H1 (cell line): Measurements from ENCODE around the gene CLCNKB. TPM values are rescaled to one million over a fixed set of nuclear protein-coding genes. Genes with fewer than 3 reads are reported as not detected.

Experiments used
- CTCF ChIA-PET: fragments of 300-600 bp; sonication (Branson Sonifier 250); formaldehyde crosslinking; loops from one replicate; lab custom pipeline; 2021; ENCODE audit not compliant: partially characterized antibody; lab: Charles Lee
- POLR2A ChIA-PET: fragments of 300-600 bp; sonication (Branson Sonifier 250); formaldehyde crosslinking; loops from one replicate; lab custom pipeline; 2021; ENCODE audit warnings: inconsistent platforms; ENCODE audit not compliant: partially characterized antibody; lab: Charles Lee
- DNase-seq, 2 experiments: peaks; one replicate each; pipeline versions ENCODE4 v3.0.0 to v3.0.0-alpha.2; 2010 to 2022; ENCODE audit warnings: low spot score in 2 of 2, low read depth in 1 of 2, mixed read lengths in 1 of 2
- FAIRE-seq: peaks from 2 replicates; lab custom pipeline; 2011; peaks lifted over from hg19 to GRCh38; lab: Jason Lieb, UNC
- H2AFZ ChIP-seq: 2 replicates; pipeline ENCODE4 v1.8.1; 2012; ENCODE audit warnings: low read length, inconsistent platforms
- H2AK5ac ChIP-seq: 2 replicates; pipeline ENCODE4 v1.6.1; 2013; ENCODE audit warnings: low read depth, low read length
- H2BK120ac ChIP-seq: replicated peaks from 2 replicates; pipeline ENCODE3; 2013; ENCODE audit warnings: low read depth, low read length, inconsistent platforms
- H2BK12ac ChIP-seq: 2 replicates; pipeline ENCODE4 v1.6.1; 2013; ENCODE audit warnings: low read depth, low read length
- H2BK15ac ChIP-seq: 2 replicates; pipeline ENCODE4 v1.6.1; 2013; ENCODE audit warnings: low read length
- H2BK20ac ChIP-seq: 2 replicates; pipeline ENCODE4 v1.6.1; 2013; ENCODE audit warnings: low read length
- H2BK5ac ChIP-seq: 2 replicates; pipeline ENCODE4 v1.6.1; 2013; ENCODE audit warnings: low read depth, low read length
- H3K14ac ChIP-seq: 2 replicates; pipeline ENCODE4 v1.6.1; 2013; ENCODE audit warnings: inconsistent platforms; ENCODE audit not compliant: insufficient read length
- H3K18ac ChIP-seq: 2 replicates; pipeline ENCODE4 v1.6.1; 2013; ENCODE audit warnings: low read length; ENCODE audit errors: extremely low read depth
- H3K23ac ChIP-seq: 2 replicates; pipeline ENCODE4 v1.6.1; 2013; ENCODE audit warnings: inconsistent platforms; ENCODE audit not compliant: insufficient read length
- H3K23me2 ChIP-seq: 2 replicates; pipeline ENCODE4 v1.6.1; 2013; ENCODE audit warnings: low read depth, low read length
- H3K27ac ChIP-seq: 2 replicates; pipeline ENCODE4 v1.6.1; 2011; ENCODE audit warnings: low read depth, low read length, inconsistent platforms
- H3K27me3 ChIP-seq, 4 experiments: replicated peaks in 1 of 4; 1 replicate in 1 of 4; 2 replicates in 3 of 4; pipeline versions ENCODE4 v1.6.1 to v1.8.1; 2011 to 2013; ENCODE audit warnings: low read length in 3 of 4, mild to moderate bottlenecking in 3 of 4, inconsistent platforms in 2 of 4, mixed read lengths in 2 of 4, moderate library complexity in 1 of 4; ENCODE audit not compliant: control insufficient read depth in 3 of 4, insufficient read depth in 3 of 4; ENCODE audit errors: extremely low read depth in 1 of 4
- H3K36me3 ChIP-seq, 4 experiments: 2 replicates each; pipeline versions ENCODE4 v1.6.1 to v1.8.1; 2011 to 2013; ENCODE audit warnings: mild to moderate bottlenecking in 4 of 4, low read length in 3 of 4, moderate library complexity in 2 of 4, control low read depth in 1 of 4, inconsistent platforms in 1 of 4; ENCODE audit not compliant: insufficient read depth in 4 of 4, control insufficient read depth in 2 of 4
- H3K4ac ChIP-seq: replicated peaks from 2 replicates; pipeline ENCODE3; 2013; ENCODE audit warnings: low read length, low read depth, mixed read lengths, inconsistent platforms; ENCODE audit not compliant: insufficient read length
- H3K4me1 ChIP-seq, 4 experiments: replicated peaks in 1 of 4; 1 replicate in 1 of 4; 2 replicates in 3 of 4; pipeline versions ENCODE4 v1.6.1 to v1.8.1; 2011 to 2013; ENCODE audit warnings: low read length in 3 of 4, inconsistent platforms in 2 of 4, mixed read lengths in 1 of 4; ENCODE audit not compliant: insufficient read depth in 4 of 4, control insufficient read depth in 3 of 4
- H3K4me2 ChIP-seq, 2 experiments: 2 replicates each; pipeline versions ENCODE4 v1.6.1 to v1.8.1; 2011 to 2013; ENCODE audit warnings: low read depth in 2 of 2, low read length in 2 of 2, control low read depth in 1 of 2, inconsistent platforms in 1 of 2, mild to moderate bottlenecking in 1 of 2; ENCODE audit not compliant: insufficient read depth in 1 of 2
- H3K4me3 ChIP-seq, 4 experiments: fragments of 200-600, 300-600 bp in 1 of 4; sonication (generic), shearing (Covaris generic), sonication (Bioruptor Twin) in 1 of 4; 2 replicates each; pipeline versions ENCODE4 v1.5.1 to v1.8.1; 2011 to 2016; ENCODE audit warnings: low read length in 4 of 4, low read depth in 3 of 4, control low read depth in 2 of 4, inconsistent platforms in 2 of 4, mild to moderate bottlenecking in 2 of 4, mixed read lengths in 1 of 4, moderate library complexity in 1 of 4; ENCODE audit not compliant: insufficient read depth in 2 of 4; ENCODE audit errors: extremely low read depth in 1 of 4
- H3K56ac ChIP-seq: replicated peaks from 2 replicates; pipeline ENCODE3; 2013; ENCODE audit warnings: low read depth, mild to moderate bottlenecking, mixed read lengths, low read length, inconsistent platforms; ENCODE audit not compliant: insufficient read length
- H3K79me1 ChIP-seq: 2 replicates; pipeline ENCODE4 v1.6.1; 2013; ENCODE audit warnings: low read depth, low read length, control low read depth
- H3K79me2 ChIP-seq, 2 experiments: 2 replicates each; pipeline versions ENCODE4 v1.6.1 to v1.8.1; 2012 to 2013; ENCODE audit warnings: low read length in 2 of 2, mild to moderate bottlenecking in 2 of 2, inconsistent platforms in 1 of 2; ENCODE audit not compliant: insufficient read depth in 2 of 2, control insufficient read depth in 1 of 2
- H3K9ac ChIP-seq, 4 experiments: replicated peaks in 1 of 4; 1 replicate in 1 of 4; 2 replicates in 3 of 4; pipeline versions ENCODE4 v1.6.1 to v1.8.1; 2011 to 2013; ENCODE audit warnings: low read depth in 3 of 4, low read length in 3 of 4, control low read depth in 2 of 4, mild to moderate bottlenecking in 2 of 4, moderate library complexity in 2 of 4, inconsistent platforms in 1 of 4; ENCODE audit errors: extremely low read depth in 1 of 4
- H3K9me3 ChIP-seq, 2 experiments: 2 replicates each; pipeline versions ENCODE4 v1.6.1 to v1.8.1; 2012 to 2013; ENCODE audit warnings: mild to moderate bottlenecking in 2 of 2, moderate library complexity in 2 of 2, control low read depth in 1 of 2, inconsistent platforms in 1 of 2, low read depth in 1 of 2, low read length in 1 of 2, mixed read lengths in 1 of 2; ENCODE audit not compliant: insufficient read depth in 2 of 2
- H4K20me1 ChIP-seq, 2 experiments: replicated peaks in 1 of 2; 2 replicates each; pipeline versions ENCODE3 to v1.8.1; 2011 to 2013; ENCODE audit warnings: inconsistent platforms in 2 of 2, low read length in 2 of 2, mild to moderate bottlenecking in 1 of 2; ENCODE audit not compliant: insufficient read depth in 2 of 2, control insufficient read depth in 1 of 2
- H4K5ac ChIP-seq: 2 replicates; pipeline ENCODE4 v1.6.1; 2013; ENCODE audit warnings: low read length, low read depth, mixed read lengths, inconsistent platforms; ENCODE audit not compliant: insufficient read length
- H4K8ac ChIP-seq: 2 replicates; pipeline ENCODE4 v1.8.0; 2013; ENCODE audit warnings: mild to moderate bottlenecking, moderate library complexity, low read length, inconsistent platforms; ENCODE audit not compliant: insufficient read depth; ENCODE audit errors: extremely low read depth
- H4K91ac ChIP-seq: replicated peaks from 2 replicates; pipeline ENCODE3; 2013; ENCODE audit warnings: low read length, mixed read lengths, inconsistent platforms; ENCODE audit not compliant: insufficient read length
- BACH1 ChIP-seq: IDR thresholded peaks from 2 replicates; pipeline ENCODE4 v1.6.1; 2012; ENCODE audit warnings: low read length, improper control_type of control experiment
- BCL11A ChIP-seq, 2 experiments: IDR thresholded peaks; one replicate each; pipeline ENCODE4 v1.6.1; 2011; ENCODE audit warnings: low read depth in 2 of 2, low read length in 2 of 2, mild to moderate bottlenecking in 2 of 2
- EGR1 ChIP-seq: IDR thresholded peaks from 2 replicates; pipeline ENCODE4 v1.6.1; 2011; ENCODE audit warnings: low read depth, low read length, borderline replicate concordance
- EZH2 ChIP-seq: fragments of 200-600 bp; sonication (generic); IDR thresholded peaks from 2 replicates; pipeline ENCODE4 v1.7.1; 2012; ENCODE audit warnings: low read depth, mild to moderate bottlenecking, moderate library complexity, low read length, inconsistent platforms; ENCODE audit not compliant: severe bottlenecking
- GTF2F1 ChIP-seq: IDR thresholded peaks from 2 replicates; pipeline ENCODE4 v1.6.1; 2012; ENCODE audit warnings: low read depth, low read length, improper control_type of control experiment, borderline replicate concordance
- NRF1 ChIP-seq: IDR thresholded peaks from 2 replicates; pipeline ENCODE4 v1.6.1; 2011; ENCODE audit warnings: mild to moderate bottlenecking, low read depth, low read length, improper control_type of control experiment
- RBBP5 ChIP-seq: IDR thresholded peaks from 2 replicates; pipeline ENCODE4 v1.7.1; 2012; ENCODE audit warnings: low read depth, mild to moderate bottlenecking, inconsistent platforms, low read length, moderate library complexity, borderline replicate concordance
- SAP30 ChIP-seq: fragments of 300-600 bp; sonication (generic); IDR thresholded peaks from 2 replicates; pipeline ENCODE4 v1.7.1; 2012; ENCODE audit warnings: low read length, moderate library complexity, mild to moderate bottlenecking, inconsistent platforms; ENCODE audit not compliant: insufficient read depth, insufficient replicate concordance
- SIX5 ChIP-seq: IDR thresholded peaks from 2 replicates; pipeline ENCODE4 v1.6.1; 2011; ENCODE audit warnings: mild to moderate bottlenecking, low read depth, low read length
- TAF1 ChIP-seq: IDR thresholded peaks from 2 replicates; pipeline ENCODE4 v1.6.1; 2011; ENCODE audit warnings: mild to moderate bottlenecking, low read depth, low read length
- YY1 ChIP-seq: IDR thresholded peaks from 2 replicates; pipeline ENCODE4 v1.6.1; 2011; ENCODE audit warnings: low read depth, mild to moderate bottlenecking, low read length
- ZNF274 ChIP-seq: IDR thresholded peaks from 2 replicates; pipeline ENCODE4 v1.7.0; 2012; ENCODE audit warnings: low read length, borderline replicate concordance; ENCODE audit errors: extremely low read depth
- WGBS, 2 experiments: shearing (Covaris generic) in 1 of 2; methylation state at CpG; one replicate each; pipeline versions ENCODE4 v1.1.6 to v1.1.7; 2013 to 2015; ENCODE audit warnings: low lambda C conversion rate in 2 of 2, mixed read lengths in 2 of 2, inconsistent platforms in 1 of 2, low coverage in 1 of 2, missing lambda C conversion rate in 1 of 2; ENCODE audit not compliant: insufficient replicate concordance in 2 of 2, insufficient coverage in 1 of 2, insufficient read length in 1 of 2; ENCODE audit errors: extremely low coverage in 1 of 2, missing lambda C conversion rate in 1 of 2; 5-methylcytosine and 5-hydroxymethylcytosine counted together
- polyA plus RNA-seq, 7 experiments: library from polyadenylated mRNA; depleted of rRNA in 3 of 7; stranded (reverse) in 5 of 7; unstranded in 2 of 7; fragments of >200 nt in 5 of 7; fragments of 200-250 nt in 2 of 7; gene quantifications; 1 replicate in 5 of 7; 2 replicates in 1 of 7; 4 replicates in 1 of 7; pipeline versions ENCODE4 v1.2.1 to v1.2.3, GENCODE V29; 2011 to 2013; ENCODE audit warnings: missing spikeins in 2 of 7, mixed read lengths in 2 of 7
- total RNA-seq: library from RNA; stranded (reverse); fragmentation: NEBNext Ultra II Directional; extraction: Animal tissue kit (Norgen Biotek cat#: 25700); gene quantifications from 2 replicates; pipeline ENCODE4 v1.2.1, GENCODE V29; 2021

The CLCNKB gene
- total and polyA plus RNA-seq, 2 of the 8 experiments (the other 6 are each of a cell fraction or from before 2014, with no cell fraction given): 1.2 to 3.5 TPM

- Histone ChIP-seq H2BK5ac (no peak overlapping the region), H3K27me3 (no peaks in the 10 kb centered on the region; a peak in 1 of 7 replicates), H2BK12ac (no peak overlapping the region), H3K36me3 (no peaks in the 10 kb centered on the region), H4K91ac (no peak overlapping the region), H3K14ac (no peak overlapping the region), H3K79me2 (no peaks in the 10 kb centered on the region), H3K9ac (no peak overlapping the region), H3K27ac (no peak overlapping the region), H3K4ac (no peak overlapping the region), H2BK20ac (no peak overlapping the region), H2AK5ac (no peak overlapping the region), H3K56ac (no peak overlapping the region), H3K23ac (no peak overlapping the region), H3K4me2 (no peak overlapping the region), H3K79me1 (no peaks in the 10 kb centered on the region), H4K8ac (no peak overlapping the region), H3K4me1 (0 out of 7 replicates have a peak, but pooled peaks cover 0 to 3% (median 1%) of the 10 kb centered on the region in 4 experiments), H4K20me1 (no peaks in the 10 kb centered on the region), H2BK15ac (no peak overlapping the region), H3K4me3 (no peak overlapping the region), H3K18ac (no peak overlapping the region), H2BK120ac (no peak overlapping the region), H3K9me3 (no peaks in the 10 kb centered on the region), H4K5ac (no peak overlapping the region), H2AFZ (no peak overlapping the region), H3K23me2 (no peaks in the 10 kb centered on the region; the same call in 1 of the 2 replicates)
- no peak for TF ChIP-seq SIX5
- no peak for TF ChIP-seq SAP30
- TF ChIP-seq BCL11A (IDR thresholded peaks at IDR 0.05; ENCODE audit: low read depth in 2 of 2, low read length in 2 of 2): no peak
- TF ChIP-seq EGR1: no peak
- TF ChIP-seq GTF2F1: no peak
- no peak for TF ChIP-seq BACH1
- no peak for TF ChIP-seq NRF1
- no peak for TF ChIP-seq YY1
- no peak for TF ChIP-seq TAF1
- no peak for TF ChIP-seq EZH2
- TF ChIP-seq ZNF274: no peak
- TF ChIP-seq RBBP5: no peak
- ChIA-PET CTCF (interaction anchor here (1.0 to 8.9 kb wide), 6 partner anchors 10 to 167 kb away, joined by 3 to 74 read pairs (median 9); partner anchors contain the start of genes CLCNKA and HSPB7), POLR2A (interaction anchor here (0.6 kb wide), 1 partner anchor 118 kb away, joined by 3 read pairs; no protein-coding TSS in a partner anchor)
- 88% methylated on average over 5 of the region's 5 CpGs; no CpG with 5 or more reads in 1 of the 2 experiments for WGBS, 2 experiments
- DNase-seq (no peak), FAIRE-seq (no peak)
Observed at GRCh38 chr1:16005597-16005996, 38.0 kb upstream of the CLCNKB start.
